ENCODE data around the gene MKLN1.

GRCh38 chr7:131400681-131401176, 73.1 kb downstream of the MKLN1 start:
- TF ChIP-seq PHF8 (IDR thresholded peaks at IDR 0.05; ENCODE audit: borderline replicate concordance, low read depth) (no peak), RFX5 (IDR thresholded peaks at IDR 0.05) (no peak), POLR2A (IDR thresholded peaks at IDR 0.05; ENCODE audit: low read length) (no peak), EP300 (IDR thresholded peaks at IDR 0.05) (no peak), JUNB (IDR thresholded peaks at IDR 0.05) (no peak), JUN (IDR thresholded peaks at IDR 0.05) (no peak), CBX2 (IDR thresholded peaks at IDR 0.05; ENCODE audit: borderline replicate concordance, low read depth) (no peak), CTCF (IDR thresholded peaks at IDR 0.05) (no peak)
